ENCODE results near the gene GABRD.

Gene GABRD

GRCh38 chr1:2080140-2080539, 61.0 kb downstream of the GABRD start:
- no peak for DNase-seq

Data from DMS79 treated with DMSO at 0.1 percent for 48 hours (cell line).